ENCODE data around the gene HBG2.
"Not testable (repeated sequence)": the region's sequence is repeated elsewhere in the genome, so short reads cannot be mapped to it uniquely, and the experiment has no call there.

HBG2 gene

DNA sequence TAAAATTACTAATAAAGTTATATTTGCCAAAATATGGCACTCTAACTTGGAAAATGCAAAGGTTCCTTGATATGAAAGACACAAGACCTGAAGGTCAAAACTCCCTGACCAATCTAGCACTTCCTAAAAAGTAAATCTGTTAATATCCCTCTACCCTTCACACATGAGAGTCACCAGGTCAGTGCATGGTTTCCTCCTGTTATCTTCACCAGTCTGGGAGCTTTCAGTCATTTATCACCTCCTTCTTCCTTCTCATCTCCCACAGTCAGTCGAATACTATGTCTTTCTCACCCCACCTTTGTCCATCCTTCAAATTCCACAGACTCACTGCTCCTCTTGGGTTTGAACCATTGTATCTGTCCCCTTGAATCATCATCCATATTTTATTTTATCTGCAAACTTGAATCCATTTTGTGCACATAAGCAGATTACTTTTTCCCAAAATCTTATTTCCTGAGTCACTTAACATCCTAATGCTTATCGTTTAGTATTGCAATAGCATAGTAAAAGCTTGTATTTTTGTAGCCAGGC lies 12.5 kb upstream of the HBG2 start:
- DNase-seq: no peak
- no peaks in the 10 kb centered on the region for H3K9me3 ChIP-seq (ENCODE audit: control insufficient read depth, low read length)
- H3K36me3 ChIP-seq (ENCODE audit: control insufficient read depth, insufficient read depth, low read length): no peaks in the 10 kb centered on the region
- H3K27ac ChIP-seq (ENCODE audit: insufficient read depth, low read length, poor library complexity, severe bottlenecking): no peak overlapping the region
- no peaks in the 10 kb centered on the region for H3K27me3 ChIP-seq (replicated peaks; ENCODE audit: control insufficient read depth, insufficient read depth, low read length, poor library complexity, severe bottlenecking)
- no peak overlapping the region for H3K4me3 ChIP-seq (ENCODE audit: insufficient read depth, low read depth, low read length, poor library complexity, severe bottlenecking)
- H3K4me1 ChIP-seq (ENCODE audit: control insufficient read depth, insufficient read depth, low read length, poor library complexity, severe bottlenecking): no peaks in the 10 kb centered on the region

DNA sequence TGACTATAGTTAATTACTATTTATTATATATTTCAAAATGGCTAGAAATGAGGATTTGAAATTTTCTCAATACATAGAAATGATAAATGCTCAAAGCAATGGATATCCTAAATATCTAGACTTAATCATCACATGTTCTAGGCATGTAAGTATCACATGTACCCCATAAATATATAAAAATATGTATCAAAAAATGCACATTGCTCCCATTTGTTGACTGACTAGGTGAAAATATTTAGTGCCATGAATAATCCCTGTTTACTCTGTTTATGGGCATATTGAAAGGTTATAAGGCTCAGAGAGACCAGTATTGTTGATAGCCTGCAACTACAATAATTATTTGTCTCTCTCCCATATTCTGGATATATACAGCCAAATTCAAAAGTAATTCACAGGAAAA lies 12.0 kb upstream of the HBG2 start:
- no peak for DNase-seq
- no peak overlapping the region for H3K4me3 ChIP-seq (ENCODE audit: insufficient read depth, low read depth, low read length, poor library complexity, severe bottlenecking)
- no peaks in the 10 kb centered on the region for H3K27me3 ChIP-seq (replicated peaks; ENCODE audit: control insufficient read depth, insufficient read depth, low read length, poor library complexity, severe bottlenecking)
- no peaks in the 10 kb centered on the region for H3K4me1 ChIP-seq (ENCODE audit: control insufficient read depth, insufficient read depth, low read length, poor library complexity, severe bottlenecking)
- H3K27ac ChIP-seq (ENCODE audit: insufficient read depth, low read length, poor library complexity, severe bottlenecking): no peak overlapping the region
- H3K36me3 ChIP-seq (ENCODE audit: control insufficient read depth, insufficient read depth, low read length): no peaks in the 10 kb centered on the region
- H3K9me3 ChIP-seq (ENCODE audit: control insufficient read depth, low read length): no peaks in the 10 kb centered on the region

DNA sequence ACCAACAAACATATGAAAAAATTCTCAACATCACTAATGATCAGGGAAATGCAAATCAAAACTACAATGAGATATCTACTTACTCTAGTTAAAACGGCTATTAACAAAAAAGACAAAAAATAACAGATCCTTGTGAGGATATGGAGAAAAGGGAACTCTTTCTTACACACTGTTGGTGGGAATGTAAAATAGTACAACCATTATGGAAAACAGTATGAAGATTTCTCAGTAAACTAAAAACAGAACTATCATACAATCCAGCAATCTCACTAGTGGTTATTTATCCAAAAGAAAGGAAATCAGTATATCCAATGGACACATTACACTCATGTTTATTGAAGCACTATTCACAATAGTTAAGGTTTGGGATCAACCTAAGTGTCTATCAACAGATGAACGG lies 11.3 kb upstream of the HBG2 start:
- Histone ChIP-seq H3K36me3 (ENCODE audit: control insufficient read depth, insufficient read depth, low read length) (no peaks in the 10 kb centered on the region), H3K4me3 (ENCODE audit: insufficient read depth, low read depth, low read length, poor library complexity, severe bottlenecking) (no peak overlapping the region), H3K9me3 (ENCODE audit: control insufficient read depth, low read length) (no peaks in the 10 kb centered on the region), H3K27ac (ENCODE audit: insufficient read depth, low read length, poor library complexity, severe bottlenecking) (no peak overlapping the region), H3K4me1 (ENCODE audit: control insufficient read depth, insufficient read depth, low read length, poor library complexity, severe bottlenecking) (no peaks in the 10 kb centered on the region), H3K27me3 (replicated peaks; ENCODE audit: control insufficient read depth, insufficient read depth, low read length, poor library complexity, severe bottlenecking) (no peaks in the 10 kb centered on the region)
- DNase-seq: no peak

DNA sequence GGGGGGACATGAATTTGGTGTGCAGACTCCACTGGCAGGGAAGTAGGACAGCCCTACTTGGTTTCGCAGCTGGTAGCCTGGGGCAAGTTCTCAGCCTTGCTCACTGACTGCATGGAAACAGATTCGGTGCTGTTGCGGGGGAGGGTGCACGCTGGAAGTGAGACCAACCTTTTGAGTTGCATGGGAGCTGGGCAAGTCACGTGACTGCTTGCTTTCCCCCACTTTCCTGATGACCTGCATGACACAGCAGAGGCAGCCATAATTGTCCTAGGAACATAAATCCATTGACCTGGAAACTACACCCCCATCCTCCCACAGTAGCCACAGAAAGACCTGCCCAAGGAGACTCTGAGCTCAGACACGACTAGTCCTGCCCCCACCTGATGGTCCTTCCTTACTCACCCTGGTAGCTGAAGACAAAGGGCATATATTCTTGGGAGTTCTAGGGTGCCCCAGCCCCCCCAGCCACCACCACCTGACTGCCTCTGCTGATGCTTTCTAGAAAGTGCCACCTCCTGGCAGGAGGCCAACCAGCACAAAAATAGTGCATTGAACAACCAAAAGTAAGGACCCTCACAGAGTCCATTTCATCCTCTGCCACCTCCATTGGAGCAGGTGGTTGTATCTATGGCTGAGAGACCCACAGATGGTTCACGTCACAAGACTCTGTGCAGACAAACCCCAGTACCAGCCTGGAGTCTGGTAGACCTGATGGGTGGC lies 4.1 kb upstream of the HBG2 start:
- no peaks in the 10 kb centered on the region for H3K27me3 ChIP-seq (replicated peaks; ENCODE audit: control insufficient read depth, insufficient read depth, low read length, poor library complexity, severe bottlenecking)
- H3K27ac ChIP-seq (ENCODE audit: insufficient read depth, low read length, poor library complexity, severe bottlenecking): no peak overlapping the region
- H3K4me1 ChIP-seq (ENCODE audit: control insufficient read depth, insufficient read depth, low read length, poor library complexity, severe bottlenecking): no peaks in the 10 kb centered on the region
- H3K4me3 ChIP-seq (ENCODE audit: insufficient read depth, low read depth, low read length, poor library complexity, severe bottlenecking): no peak overlapping the region
- H3K9me3 ChIP-seq (ENCODE audit: control insufficient read depth, low read length): no peaks in the 10 kb centered on the region
- no peaks in the 10 kb centered on the region for H3K36me3 ChIP-seq (ENCODE audit: control insufficient read depth, insufficient read depth, low read length)
- DNase-seq: no peak

DNA sequence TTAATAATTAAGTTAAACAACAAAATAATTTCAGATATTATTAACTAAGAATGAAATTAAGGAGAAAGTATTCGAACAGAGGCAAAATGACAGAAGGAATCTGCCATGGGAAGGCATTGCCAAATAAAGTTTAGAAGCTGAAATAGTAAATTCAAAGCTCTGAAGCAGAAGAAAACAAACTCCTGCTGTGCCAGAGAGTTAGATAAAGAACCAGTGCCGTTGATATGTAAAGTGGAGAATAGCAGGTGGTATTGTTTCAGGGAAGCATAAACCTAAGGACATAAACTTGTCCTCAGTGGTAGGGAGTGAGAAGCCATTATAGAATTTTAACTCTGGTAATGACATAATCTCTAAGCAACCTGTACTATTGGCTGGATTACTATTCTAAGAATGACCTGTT lies 2.7 kb upstream of the HBG2 start:
- H3K4me1 ChIP-seq (ENCODE audit: control insufficient read depth, insufficient read depth, low read length, poor library complexity, severe bottlenecking): no peaks in the 10 kb centered on the region
- H3K4me3 ChIP-seq (ENCODE audit: insufficient read depth, low read depth, low read length, poor library complexity, severe bottlenecking): no peak overlapping the region
- H3K27me3 ChIP-seq (replicated peaks; ENCODE audit: control insufficient read depth, insufficient read depth, low read length, poor library complexity, severe bottlenecking): no peaks in the 10 kb centered on the region
- H3K36me3 ChIP-seq (ENCODE audit: control insufficient read depth, insufficient read depth, low read length): no peaks in the 10 kb centered on the region
- no peaks in the 10 kb centered on the region for H3K9me3 ChIP-seq (ENCODE audit: control insufficient read depth, low read length)
- no peak for DNase-seq
- no peak overlapping the region for H3K27ac ChIP-seq (ENCODE audit: insufficient read depth, low read length, poor library complexity, severe bottlenecking)

DNA sequence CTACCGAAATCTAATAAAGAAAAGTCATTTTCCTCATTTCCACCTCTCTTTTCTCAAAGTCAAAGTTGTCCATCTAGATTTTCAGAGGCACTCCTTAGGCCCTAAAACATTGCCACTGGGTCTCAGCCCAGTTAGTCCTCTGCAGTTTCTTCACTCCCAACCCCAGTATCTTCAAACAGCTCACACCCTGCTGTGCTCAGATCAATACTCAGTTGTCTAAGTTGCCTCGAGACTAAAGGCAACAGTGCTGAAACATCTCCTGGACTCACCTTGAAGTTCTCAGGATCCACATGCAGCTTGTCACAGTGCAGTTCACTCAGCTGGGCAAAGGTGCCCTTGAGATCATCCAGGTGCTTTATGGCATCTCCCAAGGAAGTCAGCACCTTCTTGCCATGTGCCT lies 558 bp downstream of the HBG2 start:
- H3K27me3 ChIP-seq (replicated peaks; ENCODE audit: control insufficient read depth, insufficient read depth, low read length, poor library complexity, severe bottlenecking); DNase-seq: not testable (repeated sequence)

DNA sequence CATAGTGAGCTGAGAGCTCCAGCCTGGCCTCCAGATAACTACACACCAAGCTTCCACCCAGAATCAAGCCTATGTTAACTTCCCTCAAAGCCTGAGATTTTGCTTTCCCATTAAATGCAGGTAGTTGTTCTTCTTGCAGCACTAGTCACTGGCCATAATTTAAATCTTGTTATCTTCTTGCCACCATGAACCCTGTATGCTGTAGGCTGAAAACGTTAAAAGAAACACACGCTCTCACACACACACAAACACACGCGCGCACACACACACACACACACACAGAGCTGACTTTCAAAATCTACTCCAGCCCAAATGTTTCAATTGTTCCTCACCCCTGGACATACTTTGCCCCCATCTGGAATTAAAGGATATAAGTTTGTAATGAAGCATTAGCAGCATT lies 1.1 kb downstream of the HBG2 start:
- H3K9me3 ChIP-seq (ENCODE audit: control insufficient read depth, low read length); DNase-seq; H3K4me3 ChIP-seq (ENCODE audit: insufficient read depth, low read depth, low read length, poor library complexity, severe bottlenecking); H3K4me1 ChIP-seq (ENCODE audit: control insufficient read depth, insufficient read depth, low read length, poor library complexity, severe bottlenecking); H3K27me3 ChIP-seq (replicated peaks; ENCODE audit: control insufficient read depth, insufficient read depth, low read length, poor library complexity, severe bottlenecking); H3K36me3 ChIP-seq (ENCODE audit: control insufficient read depth, insufficient read depth, low read length); H3K27ac ChIP-seq (ENCODE audit: insufficient read depth, low read length, poor library complexity, severe bottlenecking): not testable (repeated sequence)

More for the DNA sequence above, 558 bp downstream of the HBG2 start:
- not testable (repeated sequence) for H3K4me1 ChIP-seq (ENCODE audit: control insufficient read depth, insufficient read depth, low read length, poor library complexity, severe bottlenecking); H3K4me3 ChIP-seq (ENCODE audit: insufficient read depth, low read depth, low read length, poor library complexity, severe bottlenecking); H3K27ac ChIP-seq (ENCODE audit: insufficient read depth, low read length, poor library complexity, severe bottlenecking); H3K9me3 ChIP-seq (ENCODE audit: control insufficient read depth, low read length); H3K36me3 ChIP-seq (ENCODE audit: control insufficient read depth, insufficient read depth, low read length)

DNA sequence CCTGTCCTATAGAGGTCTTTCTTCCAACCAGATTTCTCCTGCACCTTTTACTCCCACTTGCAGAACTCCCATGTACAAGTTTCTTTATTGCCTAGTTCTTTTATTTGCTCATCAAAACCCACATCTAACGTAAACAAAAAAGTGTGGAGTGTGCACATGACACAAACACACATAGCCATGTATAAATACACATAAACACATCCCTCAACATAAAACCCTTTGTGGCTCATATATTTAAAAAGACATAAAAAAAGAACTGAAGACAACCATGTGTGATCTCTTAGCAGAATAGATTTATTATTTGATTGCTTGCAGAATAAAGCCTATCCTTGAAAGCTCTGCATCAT lies 1.7 kb downstream of the HBG2 start:
- H3K4me1 ChIP-seq (ENCODE audit: control insufficient read depth, insufficient read depth, low read length, poor library complexity, severe bottlenecking): no peaks in the 10 kb centered on the region
- no peaks in the 10 kb centered on the region for H3K27me3 ChIP-seq (replicated peaks; ENCODE audit: control insufficient read depth, insufficient read depth, low read length, poor library complexity, severe bottlenecking)
- no peak for DNase-seq
- H3K4me3 ChIP-seq (ENCODE audit: insufficient read depth, low read depth, low read length, poor library complexity, severe bottlenecking): no peak overlapping the region
- no peaks in the 10 kb centered on the region for H3K36me3 ChIP-seq (ENCODE audit: control insufficient read depth, insufficient read depth, low read length)
- H3K27ac ChIP-seq (ENCODE audit: insufficient read depth, low read length, poor library complexity, severe bottlenecking): no peak overlapping the region
- no peaks in the 10 kb centered on the region for H3K9me3 ChIP-seq (ENCODE audit: control insufficient read depth, low read length)

DNA sequence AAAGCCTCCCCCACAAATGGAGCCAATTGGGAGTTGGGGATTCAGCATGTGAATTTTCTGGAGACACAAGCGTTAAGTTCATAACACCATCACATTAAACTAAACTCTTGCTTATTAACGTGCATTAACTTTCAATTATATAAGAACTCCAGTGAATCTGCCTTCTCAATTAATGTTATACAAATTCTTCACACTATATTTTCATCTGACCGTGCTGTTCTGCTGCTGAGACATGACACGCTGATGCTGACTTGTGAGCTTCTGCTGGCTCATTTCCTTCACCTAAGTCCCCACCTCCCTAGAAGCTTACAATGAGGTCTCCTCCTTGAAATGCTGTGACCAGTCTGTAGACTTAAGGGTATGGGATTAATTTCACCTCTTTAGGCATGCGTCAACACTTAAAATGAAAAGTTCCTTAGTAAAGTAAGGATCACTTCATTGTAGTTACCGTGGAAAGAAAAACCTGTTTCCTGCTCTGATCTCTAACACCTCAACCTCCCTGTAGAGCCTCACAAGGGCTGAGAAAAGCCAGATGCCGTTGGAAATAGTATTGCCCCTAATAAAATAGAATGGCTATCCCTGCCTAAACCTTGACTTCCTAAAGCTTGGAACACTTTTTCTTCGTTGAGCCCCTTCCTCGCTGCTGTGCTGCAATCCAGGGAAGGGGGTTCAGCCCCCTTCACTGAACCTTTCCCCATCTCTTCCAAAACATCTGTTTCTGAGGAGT lies 2.2 kb downstream of the HBG2 start:
- no peak overlapping the region for H3K27ac ChIP-seq (ENCODE audit: insufficient read depth, low read length, poor library complexity, severe bottlenecking)
- DNase-seq: no peak
- no peaks in the 10 kb centered on the region for H3K4me1 ChIP-seq (ENCODE audit: control insufficient read depth, insufficient read depth, low read length, poor library complexity, severe bottlenecking)
- no peaks in the 10 kb centered on the region for H3K27me3 ChIP-seq (replicated peaks; ENCODE audit: control insufficient read depth, insufficient read depth, low read length, poor library complexity, severe bottlenecking)
- H3K9me3 ChIP-seq (ENCODE audit: control insufficient read depth, low read length): no peaks in the 10 kb centered on the region
- H3K36me3 ChIP-seq (ENCODE audit: control insufficient read depth, insufficient read depth, low read length): no peaks in the 10 kb centered on the region
- no peak overlapping the region for H3K4me3 ChIP-seq (ENCODE audit: insufficient read depth, low read depth, low read length, poor library complexity, severe bottlenecking)

DNA sequence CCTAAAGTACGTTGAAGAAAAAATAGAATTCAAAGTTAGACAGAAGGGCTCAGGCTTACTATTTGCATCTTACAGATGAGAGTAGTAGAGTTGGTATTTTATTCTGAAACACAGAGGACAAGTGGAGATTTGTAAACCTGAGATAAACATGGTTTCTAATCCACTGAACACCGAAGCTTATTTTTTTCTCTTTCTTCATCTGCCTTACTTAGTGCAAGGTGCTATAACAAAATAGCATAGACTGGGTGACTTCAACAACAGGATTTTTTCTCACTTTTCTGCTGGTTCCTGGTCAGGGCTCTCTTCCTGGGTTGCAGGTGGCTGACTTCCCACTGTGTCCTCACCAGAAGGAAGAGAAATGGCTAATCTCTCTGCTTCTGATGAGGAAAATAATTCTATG lies 2.8 kb downstream of the HBG2 start:
- Histone ChIP-seq H3K27ac (ENCODE audit: insufficient read depth, low read length, poor library complexity, severe bottlenecking) (no peak overlapping the region), H3K4me1 (ENCODE audit: control insufficient read depth, insufficient read depth, low read length, poor library complexity, severe bottlenecking) (no peaks in the 10 kb centered on the region), H3K9me3 (ENCODE audit: control insufficient read depth, low read length) (no peaks in the 10 kb centered on the region), H3K27me3 (replicated peaks; ENCODE audit: control insufficient read depth, insufficient read depth, low read length, poor library complexity, severe bottlenecking) (no peaks in the 10 kb centered on the region), H3K4me3 (ENCODE audit: insufficient read depth, low read depth, low read length, poor library complexity, severe bottlenecking) (no peak overlapping the region), H3K36me3 (ENCODE audit: control insufficient read depth, insufficient read depth, low read length) (no peaks in the 10 kb centered on the region)
- no peak for DNase-seq

All from effector memory CD4-positive, alpha-beta T cell (primary cell).